GM21529 (cell line): ENCODE measurements around the gene EML5.
A peak's percentile ranks its signal among the peaks of the same experiment; 100 is the strongest.
"Not testable (repeated sequence)": the region's sequence is repeated elsewhere in the genome, so short reads cannot be mapped to it uniquely, and the experiment has no call there.

Experiments
- ATAC-seq: cut with Tn5 transposase; IDR thresholded peaks from one replicate; pipeline ENCODE4 v1.9.1; 2021; ENCODE audit not compliant: unreplicated experiment

Gene EML5

DNA sequence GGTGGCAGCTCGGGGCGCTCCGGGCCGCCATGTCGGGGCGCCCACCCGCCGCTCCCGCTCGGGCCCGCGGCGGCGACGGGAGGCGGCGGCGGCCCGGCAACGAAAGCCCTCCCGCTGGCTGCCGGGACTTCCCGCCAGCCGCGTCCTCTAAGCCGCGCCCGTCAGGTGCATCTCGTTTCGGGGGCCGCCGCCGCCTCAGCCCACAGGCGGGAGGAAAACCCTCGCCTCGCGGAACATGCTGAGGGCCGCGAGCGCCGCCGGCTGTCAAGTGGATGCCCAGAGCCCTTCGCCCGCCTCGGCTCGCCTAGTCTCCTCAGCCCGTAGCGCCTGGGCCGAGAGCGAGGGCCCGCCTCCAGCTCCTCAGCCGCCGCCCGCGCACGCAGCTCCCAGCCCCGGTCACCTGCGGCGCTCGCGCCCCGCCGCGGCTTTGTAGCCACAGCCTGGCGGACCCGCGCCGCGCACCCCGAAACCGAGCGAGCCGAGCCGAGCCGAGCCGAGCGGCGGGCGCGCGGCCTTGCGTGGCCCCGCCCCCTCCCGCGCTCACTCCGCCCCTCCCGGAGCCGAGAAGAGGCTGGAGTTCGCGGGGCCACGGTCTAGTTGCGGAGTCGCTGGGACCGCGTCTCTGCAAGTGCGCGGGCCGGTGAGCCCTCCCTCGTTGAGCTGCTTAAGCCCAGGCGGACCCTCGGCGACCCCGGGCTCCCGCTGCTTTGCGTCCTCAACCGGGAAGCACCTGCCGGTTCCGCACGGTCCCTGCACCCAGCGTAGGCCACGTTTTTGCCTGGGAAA, at the start of gene EML5:
TSS of gene EML5 (minus strand) at position 481 of the 786 bp plus-strand sequence. CDS start at position 31, 450 bp downstream.
- peak; percentile 87 for ATAC-seq

DNA sequence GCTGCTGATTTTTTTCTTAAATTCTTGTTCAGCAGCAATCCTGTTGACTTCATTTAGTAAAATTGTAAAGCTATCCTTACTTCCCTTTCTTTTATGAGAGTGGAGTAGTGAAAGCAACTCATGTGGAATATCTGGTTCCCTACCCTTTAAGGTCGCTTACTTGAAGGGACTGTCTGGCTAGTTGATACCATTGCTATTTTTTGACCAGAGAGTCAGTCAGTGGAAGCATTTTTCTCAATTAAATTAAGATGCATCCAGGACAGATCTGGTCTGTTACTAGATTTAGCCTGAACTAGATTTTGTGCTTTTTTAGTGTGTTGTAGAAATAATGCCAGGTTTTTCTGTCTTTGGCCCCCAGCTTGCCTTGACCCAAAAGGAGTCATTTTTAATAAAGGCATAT, 49.7 kb upstream of the EML5 start:
- no peak for ATAC-seq

GRCh38 chr14:88841741-88842140, 49.0 kb upstream of the EML5 start:
- no peak for ATAC-seq

DNA sequence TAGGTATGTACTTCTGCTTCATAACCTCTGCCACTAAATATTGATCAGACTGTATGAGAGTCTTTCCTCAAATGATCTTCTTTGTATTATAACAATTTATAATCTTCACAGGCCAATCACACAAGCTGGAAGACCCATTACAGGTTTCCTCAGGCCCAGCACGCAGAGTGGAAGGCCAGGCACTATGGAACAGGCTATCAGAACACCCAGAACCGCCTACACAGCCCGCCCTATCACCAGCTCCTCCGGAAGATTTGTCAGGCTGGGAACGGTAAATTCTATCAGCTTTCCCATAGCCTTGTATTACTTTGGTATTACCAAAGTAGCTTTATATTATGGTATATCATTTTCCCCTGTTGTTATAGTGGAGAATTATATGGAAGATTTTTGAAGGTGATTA, 48.2 kb upstream of the EML5 start:
- ATAC-seq = no peak

GRCh38 chr14:88838015-88838414, 45.3 kb upstream of the EML5 start:
- ATAC-seq = no peak

DNA sequence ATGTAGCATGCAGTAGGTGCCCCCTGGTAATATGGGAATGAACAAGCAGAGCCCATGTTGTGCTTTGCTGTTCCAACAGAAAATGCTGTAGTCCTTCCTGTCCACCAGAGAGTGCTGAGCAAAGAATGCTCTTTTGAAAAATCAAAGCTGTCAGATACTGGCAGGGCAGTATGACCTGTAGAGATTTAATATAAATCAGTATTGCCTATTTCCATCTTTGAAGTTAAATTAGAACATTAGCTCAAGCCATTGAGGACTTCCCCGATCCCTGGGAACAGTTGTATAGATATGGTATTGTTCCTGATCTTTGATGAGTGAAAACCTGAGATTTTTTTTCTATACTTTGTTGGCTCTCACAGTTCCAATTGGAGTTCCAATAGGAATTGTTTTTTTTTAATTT, 44.7 kb upstream of the EML5 start:
- no peak for ATAC-seq

DNA sequence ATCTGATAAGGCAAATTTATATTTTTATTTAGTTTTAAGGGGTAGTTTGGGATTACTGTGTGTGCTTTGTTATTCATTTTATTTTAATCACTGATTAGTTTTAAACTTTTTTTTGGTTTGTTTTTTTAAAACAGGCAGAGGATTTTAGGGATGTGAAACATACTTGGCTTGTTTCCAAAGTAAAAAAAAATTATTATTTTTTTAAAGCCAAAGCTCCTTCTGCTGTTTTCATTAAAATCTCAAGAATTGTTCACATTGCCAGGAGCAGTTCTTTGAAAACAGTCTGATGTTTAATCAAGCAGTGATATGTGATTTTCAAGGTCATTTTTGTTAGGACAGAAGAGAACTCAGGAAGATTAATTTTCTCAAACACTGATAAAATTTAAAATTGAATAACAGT, 42.9 kb upstream of the EML5 start:
- no peak for ATAC-seq

- no peak for ATAC-seq
Measured at GRCh38 chr14:88834883-88835431, 42.2 kb upstream of the EML5 start.

DNA sequence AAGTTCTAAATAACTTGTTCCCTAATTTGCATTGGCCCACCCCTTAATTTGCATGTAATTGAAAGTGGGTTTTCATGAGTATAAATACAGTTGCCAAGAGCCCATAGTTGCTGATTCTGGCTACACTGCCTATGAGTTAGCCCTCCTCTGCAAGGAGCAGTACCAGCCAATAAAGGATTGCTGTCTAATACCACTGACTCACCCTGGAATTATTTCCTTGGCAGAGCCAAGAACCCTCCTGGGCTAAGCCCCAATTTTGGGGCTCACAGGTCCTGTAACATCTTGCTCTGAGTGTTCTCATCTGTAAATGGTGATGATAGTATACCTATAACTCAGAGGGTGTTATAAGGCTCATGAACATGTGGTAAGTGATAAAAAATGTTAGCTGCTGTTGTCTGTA, 38.5 kb upstream of the EML5 start:
- ATAC-seq = no peak

GRCh38 chr14:88829685-88830302, 37.0 kb upstream of the EML5 start:
- ATAC-seq = no peak

DNA sequence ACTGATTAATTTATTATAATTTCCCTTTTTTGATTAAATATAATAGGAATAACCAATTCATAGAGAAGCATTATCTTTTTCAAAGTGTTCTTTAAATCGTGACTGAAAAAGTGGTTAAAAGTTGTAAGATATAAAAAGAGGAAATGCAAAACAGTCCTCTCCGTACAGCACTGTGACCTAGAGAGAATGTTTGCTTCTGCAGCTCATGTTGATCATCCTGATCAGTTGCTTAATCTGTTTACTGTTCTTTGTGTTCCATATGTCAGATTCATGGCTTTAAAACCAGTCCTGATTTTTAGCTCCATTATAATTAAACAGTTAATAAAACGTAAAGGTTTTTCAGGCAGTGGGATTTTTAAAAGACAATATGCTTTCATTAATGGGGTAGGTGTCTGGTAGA, 36.4 kb upstream of the EML5 start:
- ATAC-seq = no peak

DNA sequence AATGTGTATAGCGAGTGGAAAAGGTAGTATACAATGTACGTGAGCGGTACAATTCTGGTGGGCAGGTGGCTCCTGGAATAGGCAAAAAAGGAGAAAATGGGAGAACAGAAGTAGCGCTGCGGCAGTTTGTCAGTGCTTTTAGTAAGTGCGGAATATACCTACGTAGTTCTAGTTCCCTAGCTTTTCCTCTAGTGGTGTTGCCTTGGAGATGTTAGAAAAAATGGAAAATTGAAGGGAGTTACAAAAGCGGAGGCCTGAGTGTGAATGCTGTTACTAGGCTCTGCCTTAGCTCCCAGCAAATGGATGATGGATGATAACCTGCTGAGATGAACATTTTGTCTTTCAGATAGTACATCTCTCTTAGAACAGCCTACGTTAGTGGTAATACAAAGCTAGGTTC, 32.8 kb upstream of the EML5 start:
- no peak for ATAC-seq

DNA sequence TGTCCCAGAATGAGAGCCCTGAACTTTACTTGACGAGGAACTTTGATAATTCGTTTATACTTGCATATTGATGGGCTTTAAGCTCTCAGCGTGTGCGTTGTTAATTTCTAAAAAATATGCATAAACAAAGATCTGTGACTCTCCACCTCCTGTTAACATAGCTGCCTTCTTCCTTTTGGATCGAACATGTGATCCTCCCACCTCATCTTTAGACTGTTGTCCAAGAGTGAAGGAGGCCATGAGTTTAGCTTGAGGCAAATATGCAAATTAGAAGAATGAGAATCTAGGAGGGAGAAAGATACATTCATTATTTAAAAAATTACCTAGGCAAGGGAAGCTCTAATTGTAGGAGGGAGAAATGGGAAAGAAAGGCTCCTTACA, 32.3 kb upstream of the EML5 start:
- ATAC-seq = no peak

DNA sequence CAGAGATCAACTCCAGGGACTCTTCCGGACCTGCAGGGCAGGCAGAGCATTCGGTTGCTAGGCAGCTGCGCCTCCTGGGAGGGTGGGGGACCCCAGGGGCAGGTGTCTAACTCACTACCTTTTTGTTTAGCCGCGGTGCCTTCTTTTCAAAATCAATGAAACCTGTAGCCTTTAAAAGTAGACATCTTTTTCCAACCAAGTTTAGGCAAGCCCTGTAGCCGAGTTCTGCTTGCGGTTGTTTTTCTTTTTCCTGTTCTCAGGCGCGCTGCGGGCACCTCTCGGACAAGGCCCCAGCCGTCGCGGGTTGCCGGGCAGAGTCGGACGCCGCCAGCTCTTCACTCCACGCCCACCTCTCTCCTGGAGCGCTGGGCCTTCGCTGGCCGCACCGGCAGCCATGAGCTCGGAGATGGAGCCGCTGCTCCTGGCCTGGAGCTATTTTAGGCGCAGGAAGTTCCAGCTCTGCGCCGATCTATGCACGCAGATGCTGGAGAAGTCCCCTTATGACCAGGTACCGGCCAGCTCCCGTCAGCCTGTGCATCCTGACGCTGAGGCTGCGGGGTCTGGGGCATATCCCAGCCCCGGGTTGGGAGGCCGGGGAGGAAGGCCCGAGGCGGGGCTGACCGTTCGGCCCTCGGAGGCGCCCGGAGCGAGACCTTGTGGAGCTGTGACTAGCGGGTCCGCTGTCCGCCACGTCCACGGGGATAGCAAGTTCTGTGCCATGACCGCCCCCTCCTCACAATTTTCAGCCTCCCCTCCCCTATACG, 31.7 kb upstream of the EML5 start, which contains the start of gene TTC8:
TSS of gene TTC8 (plus strand) at position 338 of the 764 bp plus-strand sequence. CDS start at position 395, 57 bp downstream.
- ATAC-seq = peak; percentile 98

DNA sequence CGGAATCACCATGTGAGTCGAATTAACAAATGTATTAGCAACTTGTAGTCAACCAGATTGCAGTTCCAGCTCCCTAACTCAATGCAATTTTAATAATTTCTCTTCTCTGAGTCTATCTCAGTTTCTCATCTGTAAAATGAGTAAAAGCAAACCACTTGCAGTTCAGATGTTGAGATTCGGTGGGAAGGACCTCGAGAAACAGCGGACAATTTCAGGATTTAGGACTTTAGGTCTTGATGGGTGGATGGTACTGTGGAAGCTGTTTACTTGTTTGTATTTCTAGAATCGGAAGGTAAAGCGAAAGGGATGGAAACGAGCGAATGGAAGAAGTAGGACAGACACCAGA, 31.2 kb upstream of the EML5 start:
- peak; percentile 5 for ATAC-seq

DNA sequence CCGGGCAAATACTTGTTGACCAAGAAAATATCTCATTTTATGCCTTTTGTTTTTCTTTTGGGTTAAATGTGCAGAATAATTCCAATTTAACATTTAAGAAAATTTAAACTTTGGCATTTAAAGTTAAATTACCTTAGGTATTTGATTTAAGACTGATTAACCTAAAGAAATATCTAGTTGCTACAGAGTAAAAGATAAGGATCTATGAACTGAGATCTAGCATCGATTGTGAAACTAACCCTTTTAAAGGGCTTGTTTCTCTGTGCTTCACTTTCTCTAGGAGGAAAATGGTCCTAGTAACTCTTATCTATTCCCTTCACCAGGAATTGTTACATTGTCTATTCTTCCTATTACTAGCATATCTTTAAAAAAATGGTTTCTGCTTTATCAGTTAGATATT, 29.1 kb upstream of the EML5 start:
- ATAC-seq = no peak

- ATAC-seq = no peak
Measured at GRCh38 chr14:88821378-88821777, 28.6 kb upstream of the EML5 start.

DNA sequence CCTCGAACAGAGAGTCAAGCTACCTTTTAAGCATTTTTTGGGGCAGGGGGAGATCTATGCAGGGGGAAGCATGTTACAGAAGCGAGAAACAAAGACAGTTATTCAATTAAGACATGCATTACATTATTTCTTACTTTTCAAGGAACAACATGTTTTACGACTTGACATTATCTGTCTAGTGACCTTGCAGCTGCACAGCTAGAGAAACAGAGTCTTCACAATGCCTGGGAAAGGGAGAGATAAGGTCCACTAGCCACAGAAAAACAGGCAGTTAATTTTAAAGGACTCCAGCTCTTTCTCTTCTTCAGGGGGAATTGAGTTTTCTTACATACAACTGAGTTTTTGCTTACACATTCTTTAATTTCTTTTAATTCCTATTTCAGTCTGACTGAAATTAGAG, 26.9 kb upstream of the EML5 start:
- ATAC-seq = not testable (repeated sequence)

GRCh38 chr14:88818018-88818417, 25.3 kb upstream of the EML5 start:
- ATAC-seq = peak; percentile 61

DNA sequence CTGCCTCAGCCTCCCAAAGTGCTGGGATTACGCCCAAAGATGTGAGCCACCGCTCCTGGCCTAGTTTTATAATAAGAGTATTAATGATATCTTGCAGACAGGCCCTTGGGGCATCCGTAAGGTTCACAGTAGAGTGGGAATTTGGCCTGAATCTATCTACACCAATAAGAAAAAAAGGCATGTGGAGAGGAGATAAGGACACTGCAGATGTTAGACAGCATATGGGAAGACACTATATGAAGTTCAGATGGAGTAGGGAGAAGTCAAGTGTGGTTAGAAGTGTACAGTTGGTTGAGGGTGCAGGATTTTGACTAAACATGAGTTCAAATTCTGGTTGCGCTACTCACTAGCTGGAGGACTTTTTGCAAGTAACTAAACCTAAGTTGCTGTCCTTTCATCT, 23.2 kb upstream of the EML5 start:
- ATAC-seq = no peak

- no peak for ATAC-seq
Measured at GRCh38 chr14:88808359-88808758, 15.6 kb upstream of the EML5 start.

DNA sequence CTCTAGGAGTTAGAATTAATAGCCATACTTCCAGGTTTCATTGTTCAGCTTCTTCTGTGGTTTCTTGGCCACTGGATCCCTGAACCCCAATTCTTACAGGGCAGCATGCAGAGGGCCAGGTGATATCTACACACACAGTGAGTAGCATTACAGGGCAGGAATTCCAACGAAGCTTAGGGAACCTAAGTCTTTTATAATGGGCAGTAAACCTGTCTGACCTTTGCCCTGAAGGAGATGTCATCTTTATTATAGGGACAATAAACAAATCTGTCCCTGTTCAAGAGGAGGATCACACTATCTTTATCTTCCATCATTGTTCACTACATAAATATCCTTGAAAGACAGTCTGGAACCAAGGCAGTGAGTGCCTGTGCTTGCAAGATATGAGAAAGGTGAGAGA, 11.7 kb upstream of the EML5 start:
- ATAC-seq = no peak
